Brain microvascular endothelial cell (primary cell): Measurements from ENCODE around the gene MYBPC2.
A peak's percentile ranks its signal among the peaks of the same experiment; 100 is the strongest.

ENCODE experiments used
- DNase-seq: peaks from one replicate; pipeline ENCODE4 v3.0.0-alpha.2; 2020
- H3K27ac ChIP-seq: fragments of 250-450 bp; sonication (Bioruptor Pico); 2 replicates; pipeline ENCODE4 v1.5.1; 2020; ENCODE audit warnings: mild to moderate bottlenecking, moderate library complexity
- H3K27me3 ChIP-seq: fragments of 250-450 bp; sonication (Bioruptor Pico); replicated peaks from 2 replicates; pipeline ENCODE4 v1.5.1; 2020; ENCODE audit warnings: mild to moderate bottlenecking
- H3K36me3 ChIP-seq: fragments of 250-450 bp; sonication (Bioruptor Pico); replicated peaks from 2 replicates; pipeline ENCODE4 v1.5.1; 2020; ENCODE audit warnings: mild to moderate bottlenecking
- H3K4me3 ChIP-seq: 2 replicates; pipeline ENCODE4 v1.5.1; 2011; ENCODE audit warnings: low read depth, mild to moderate bottlenecking, control low read depth, low read length, moderate library complexity
- CTCF ChIP-seq: IDR thresholded peaks from 2 replicates; pipeline ENCODE4 v1.5.1; 2011; ENCODE audit warnings: low read depth, mild to moderate bottlenecking, moderate library complexity, low read length, control low read depth, inconsistent platforms; ENCODE audit errors: missing control alignments
- in situ Hi-C: cut with HindIII; loops from 2 replicates; pipeline ENCODE4 v1.10.0; 2017; ENCODE audit warnings: low sequenced_read_pairs, low pct_ligation_motif_present

MYBPC2 gene

GRCh38 chr19:50486823-50487515 lies 54.3 kb downstream of the MYBPC2 start:
- DNase-seq = peak; percentile 59
- in situ Hi-C loops = no loop called here
- Histone ChIP-seq H3K36me3 (peaks cover 8% of the 10 kb centered on the region), H3K4me3 (no peak overlapping the region), H3K27ac (no peak overlapping the region), H3K27me3 (peaks cover 4% of the 10 kb centered on the region)
- peak; percentile 71 for TF ChIP-seq CTCF

- no peak for TF ChIP-seq CTCF
- in situ Hi-C loops = no loop called here
- Histone ChIP-seq H3K36me3 (no peaks in the 10 kb centered on the region), H3K27ac (no peak overlapping the region), H3K4me3 (no peak overlapping the region), H3K27me3 (peaks cover 10% of the 10 kb centered on the region)
- no peak for DNase-seq
These were observed 55.9 kb downstream of the MYBPC2 start for GRCh38 chr19:50488389-50489194.

- H3K36me3 ChIP-seq = no peaks in the 10 kb centered on the region
- H3K27me3 ChIP-seq = peaks cover 12% of the 10 kb centered on the region
- no peak overlapping the region for H3K27ac ChIP-seq
- in situ Hi-C loops = no loop called here
- DNase-seq = no peak
- no peak for TF ChIP-seq CTCF
- no peak overlapping the region for H3K4me3 ChIP-seq
These were observed 56.8 kb downstream of the MYBPC2 start for GRCh38 chr19:50489461-50490011.

GRCh38 chr19:50490411-50490811 lies 57.7 kb downstream of the MYBPC2 start:
- H3K27me3 ChIP-seq = peaks cover 14% of the 10 kb centered on the region
- no peak for TF ChIP-seq CTCF
- H3K4me3 ChIP-seq = no peak overlapping the region
- no peak for DNase-seq
- in situ Hi-C loops = no loop called here
- H3K36me3 ChIP-seq = no peaks in the 10 kb centered on the region
- no peak overlapping the region for H3K27ac ChIP-seq

- no peak for TF ChIP-seq CTCF
- peaks cover 14% of the 10 kb centered on the region for H3K27me3 ChIP-seq
- no peaks in the 10 kb centered on the region for H3K36me3 ChIP-seq
- H3K4me3 ChIP-seq = no peak overlapping the region
- DNase-seq = no peak
- in situ Hi-C loops = no loop called here
- no peak overlapping the region for H3K27ac ChIP-seq
These were observed 58.3 kb downstream of the MYBPC2 start for GRCh38 chr19:50490991-50491472.
